Upper lobe of left lung (tissue), 6 donors: Measurements from ENCODE around the gene PRR7. TPM values are rescaled to one million over a fixed set of nuclear protein-coding genes. Genes with fewer than 3 reads are reported as not detected.

Experiments used
- ATAC-seq, 2 donors: fragments of 200-7000 bp; cut with Tn5 transposase; one replicate each; pipeline ENCODE4 v1.9.1; 2022; ENCODE audit warnings: mild to moderate bottlenecking in 2 of 2, moderate library complexity in 2 of 2; ENCODE audit not compliant: low FRiP score in 2 of 2
- DNase-seq, 2 donors: peaks; one replicate each; pipeline ENCODE4 v3.0.0-alpha.2; 2019 to 2020
- H3K27ac ChIP-seq, 4 donors: fragments of 200-600 bp; sonication (generic); one replicate each; pipeline ENCODE4 v1.5.1; 2016 to 2019
- H3K27me3 ChIP-seq, 4 donors: fragments of 200-600 bp; sonication (generic); one replicate each; pipeline ENCODE4 v1.5.1; 2017 to 2019
- H3K36me3 ChIP-seq, 4 donors: fragments of 200-600 bp; sonication (generic); one replicate each; pipeline ENCODE4 v1.5.1; 2016 to 2019
- H3K4me1 ChIP-seq, 4 donors: fragments of 200-600 bp; sonication (generic); one replicate each; pipeline ENCODE4 v1.5.1; 2018 to 2019
- H3K4me3 ChIP-seq, 4 donors: fragments of 200-600 bp; sonication (generic); one replicate each; pipeline ENCODE4 v1.5.1; 2017 to 2019; ENCODE audit warnings: mild to moderate bottlenecking in 2 of 4, moderate library complexity in 1 of 4
- H3K9me3 ChIP-seq, 4 donors: fragments of 200-600 bp; sonication (generic); one replicate each; pipeline ENCODE4 v1.5.1; 2018 to 2019
- CTCF ChIP-seq, 6 experiments: fragments of 450-650 bp in 4 of 6; fragments of 200-600 bp in 2 of 6; sonication (generic) in 2 of 6; IDR thresholded peaks; one replicate each; pipeline ENCODE4 v1.5.1; 2016 to 2019; ENCODE audit warnings: antibody characterized with exemption in 6 of 6
- EP300 ChIP-seq, 4 donors: sonication (generic); formaldehyde crosslinking; IDR thresholded peaks; one replicate each; pipeline ENCODE4 v1.5.1; 2017; ENCODE audit warnings: antibody characterized with exemption in 4 of 4, control low read depth in 2 of 4
- POLR2A ChIP-seq, 4 donors: fragments of 450-650 bp; IDR thresholded peaks; one replicate each; pipeline ENCODE4 v1.5.1; 2016 to 2017; ENCODE audit warnings: antibody characterized with exemption in 4 of 4, mild to moderate bottlenecking in 2 of 4
- POLR2AphosphoS5 ChIP-seq, 2 donors: sonication (generic); formaldehyde crosslinking; IDR thresholded peaks; one replicate each; pipeline ENCODE4 v1.5.1; 2017; ENCODE audit warnings: antibody characterized with exemption in 2 of 2
- WGBS, 2 donors: methylation state at CpG; one replicate each; pipeline ENCODE4 v1.1.5; 2017 to 2018; 5-methylcytosine and 5-hydroxymethylcytosine counted together
- total RNA-seq, 6 donors: library from RNA; depleted of rRNA in 4 of 6; stranded (reverse); fragments of >200 nt in 4 of 6; gene quantifications; one replicate each; pipeline versions ENCODE4 v1.1.0 to v1.2.1, GENCODE V29; 2016 to 2021
- donor health status: DM: no; HTN: no; CAD: no; lungs with moderate emphysema.
- donor health status: DM: no; HTN: yes; CAD: no; lungs with severe emphysema.

Gene PRR7
- total RNA-seq, 6 donors from 2014 or later: 1.6 to 9.2 (median 3.4) TPM

GRCh38 chr5:177457852-177458681 is 11.5 kb downstream of the PRR7 start:
- H3K36me3 ChIP-seq: peaks cover 0 to 26% (median 12%) of the 10 kb centered on the region in 4 donors
- 71 to 91% methylated on average over 8 to 20 of the region's 20 CpGs for WGBS, 2 donors
- H3K27me3 ChIP-seq: no peaks in the 10 kb centered on the region
- ATAC-seq (no peak), DNase-seq (peak in 1 of 2 donors; percentile 71)
- TF ChIP-seq POLR2AphosphoS5 (IDR thresholded peaks at IDR 0.05) (no peak), CTCF (IDR thresholded peaks at IDR 0.05) (no peak), EP300 (IDR thresholded peaks at IDR 0.05) (no peak), POLR2A (IDR thresholded peaks at IDR 0.05) (no peak)
- no peaks in the 10 kb centered on the region for H3K9me3 ChIP-seq
- H3K4me3 ChIP-seq: no peak overlapping the region
- no peak overlapping the region for H3K27ac ChIP-seq
- H3K4me1 ChIP-seq: peaks cover 31 to 57% (median 37%) of the 10 kb centered on the region in 4 donors

GRCh38 chr5:177458912-177459350 is 12.3 kb downstream of the PRR7 start:
- no peak for ATAC-seq
- TF ChIP-seq EP300 (IDR thresholded peaks at IDR 0.05) (no peak), POLR2A (IDR thresholded peaks at IDR 0.05) (no peak)
- Histone ChIP-seq H3K9me3 (no peaks in the 10 kb centered on the region), H3K4me3 (no peak overlapping the region), H3K36me3 (peaks cover 0 to 26% (median 12%) of the 10 kb centered on the region in 4 donors), H3K27me3 (no peaks in the 10 kb centered on the region), H3K27ac (no peak overlapping the region), H3K4me1 (peaks cover 25 to 53% (median 33%) of the 10 kb centered on the region in 4 donors)
- WGBS, 2 donors: 89 to 96% methylated on average over 10 to 13 of the region's 14 CpGs
- DNase-seq: no peak

- no peak for ATAC-seq
- TF ChIP-seq EP300 (IDR thresholded peaks at IDR 0.05) (no peak), CTCF (IDR thresholded peaks at IDR 0.05) (no peak), POLR2AphosphoS5 (IDR thresholded peaks at IDR 0.05) (no peak), POLR2A (IDR thresholded peaks at IDR 0.05) (no peak)
- no peak for DNase-seq
- H3K36me3 ChIP-seq: peaks cover 0 to 26% (median 12%) of the 10 kb centered on the region in 4 donors
- no peaks in the 10 kb centered on the region for H3K27me3 ChIP-seq
- no peak overlapping the region for H3K27ac ChIP-seq
- H3K4me1 ChIP-seq: peaks cover 21 to 49% (median 28%) of the 10 kb centered on the region in 4 donors
- 81 to 83% methylated on average over 11 of the region's 11 CpGs for WGBS, 2 donors
- H3K4me3 ChIP-seq: no peak overlapping the region
- H3K9me3 ChIP-seq: no peaks in the 10 kb centered on the region
These were observed 12.7 kb downstream of the PRR7 start for GRCh38 chr5:177459357-177459756.

GRCh38 chr5:177459819-177460628 is 13.4 kb downstream of the PRR7 start:
- WGBS, 2 donors: 89 to 91% methylated on average over 4 to 28 of the region's 28 CpGs
- H3K36me3 ChIP-seq: peaks cover 0 to 27% (median 12%) of the 10 kb centered on the region in 4 donors

More at GRCh38 chr5:177459819-177460628, 13.4 kb downstream of the PRR7 start:
- Histone ChIP-seq H3K27ac (no peak overlapping the region), H3K9me3 (no peaks in the 10 kb centered on the region), H3K4me1 (peaks cover 18 to 43% (median 25%) of the 10 kb centered on the region in 4 donors), H3K27me3 (no peaks in the 10 kb centered on the region), H3K4me3 (no peak overlapping the region)
- no peak for TF ChIP-seq CTCF (IDR thresholded peaks at IDR 0.05)
- no peak for TF ChIP-seq POLR2A (IDR thresholded peaks at IDR 0.05)
- TF ChIP-seq EP300 (IDR thresholded peaks at IDR 0.05): no peak
- TF ChIP-seq POLR2AphosphoS5 (IDR thresholded peaks at IDR 0.05): no peak
- ATAC-seq (no peak), DNase-seq (peak in 1 of 2 donors; percentile 74)
